Fibroblast of lung (primary cell): Measurements from ENCODE around the gene FETUB.

Source experiments
- CTCF ChIP-seq, 2 donors: IDR thresholded peaks in 1 of 2; conservative IDR thresholded peaks in 1 of 2; 1 replicate in 1 of 2; 2 replicates in 1 of 2; pipeline ENCODE4 v1.5.1; 2011 to 2012; ENCODE audit warnings: low read length in 2 of 2, control low read depth in 1 of 2, inconsistent platforms in 1 of 2, low read depth in 1 of 2, mild to moderate bottlenecking in 1 of 2
- EZH2 ChIP-seq: IDR thresholded peaks from 2 replicates; pipeline ENCODE4 v1.5.1; 2012; ENCODE audit warnings: low read length, control low read depth, mild to moderate bottlenecking; ENCODE audit errors: missing control alignments

GRCh38 chr3:186630950-186631641 lies 9.1 kb upstream of the FETUB start:
- TF ChIP-seq CTCF (conservative IDR thresholded peaks at IDR 0.05 in 1 of 2, IDR thresholded peaks at IDR 0.05 in 1 of 2; ENCODE audit: low read depth in 1 of 2, low read length in 2 of 2) (no peak), EZH2 (no peak)
